ENCODE results near the gene ZNF300. TPM values are rescaled to one million over a fixed set of nuclear protein-coding genes. Genes with fewer than 3 reads are reported as not detected.
A peak's percentile ranks its signal among the peaks of the same experiment; 100 is the strongest.
"Not testable (repeated sequence)": the region's sequence is repeated elsewhere in the genome, so short reads cannot be mapped to it uniquely, and the experiment has no call there.

ZNF300 gene
- total RNA-seq, 4 donors from 2014 or later = 1.7 to 3.1 (median 2.4) TPM

GRCh38 chr5:150853561-150853960 is 51.2 kb downstream of the ZNF300 start:
- no peaks in the 10 kb centered on the region for H3K4me1 ChIP-seq
- no peak for DNase-seq (ENCODE audit: extremely low spot score)
- no peaks in the 10 kb centered on the region for H3K9me3 ChIP-seq
- H3K4me3 ChIP-seq = no peak overlapping the region
- TF ChIP-seq EP300 (IDR thresholded peaks at IDR 0.05) = no peak
- no peak for TF ChIP-seq CTCF (IDR thresholded peaks at IDR 0.05)
- no peak for TF ChIP-seq POLR2A (IDR thresholded peaks at IDR 0.05; ENCODE audit: low read depth)
- no peak for TF ChIP-seq POLR2AphosphoS5 (IDR thresholded peaks at IDR 0.05)
- H3K27ac ChIP-seq (replicated peaks in 1 of 4) = no peak overlapping the region
- no peaks in the 10 kb centered on the region for H3K27me3 ChIP-seq
- 87% methylated on average over 2 of the region's 2 CpGs for WGBS
- H3K36me3 ChIP-seq = no peaks in the 10 kb centered on the region
- intact Hi-C loops (cut with DNase I) = no loop called here

GRCh38 chr5:150851039-150851438 is 53.7 kb downstream of the ZNF300 start:
- WGBS = 67% methylated on average over 3 of the region's 3 CpGs
- intact Hi-C loops (cut with DNase I) = no loop called here
- Histone ChIP-seq H3K4me3 (no peak overlapping the region), H3K27me3 (no peaks in the 10 kb centered on the region), H3K4me1 (peaks cover 0 to 6% (median 4%) of the 10 kb centered on the region in 4 donors), H3K36me3 (no peaks in the 10 kb centered on the region), H3K27ac (replicated peaks in 1 of 4) (no peak overlapping the region), H3K9me3 (no peaks in the 10 kb centered on the region)
- no peak for TF ChIP-seq EP300 (IDR thresholded peaks at IDR 0.05)
- TF ChIP-seq POLR2A (IDR thresholded peaks at IDR 0.05; ENCODE audit: low read depth) = no peak
- no peak for TF ChIP-seq CTCF (IDR thresholded peaks at IDR 0.05)
- no peak for TF ChIP-seq POLR2AphosphoS5 (IDR thresholded peaks at IDR 0.05)
- DNase-seq (ENCODE audit: extremely low spot score) = no peak

- no peak for DNase-seq (ENCODE audit: extremely low spot score)
- H3K27me3 ChIP-seq = no peaks in the 10 kb centered on the region
- no peak overlapping the region for H3K4me3 ChIP-seq
- H3K4me1 ChIP-seq = peaks cover 0 to 6% (median 4%) of the 10 kb centered on the region in 4 donors
- no peaks in the 10 kb centered on the region for H3K36me3 ChIP-seq
- intact Hi-C loops (cut with DNase I) = loop anchor here (10.0 kb wide), 1 partner anchor 143 kb away; the partner anchor contains the start of gene RBM22
- WGBS = 79% methylated on average over 4 of the region's 4 CpGs
- no peak overlapping the region for H3K27ac ChIP-seq (replicated peaks in 1 of 4)
- TF ChIP-seq EP300 (IDR thresholded peaks at IDR 0.05) (no peak), POLR2A (IDR thresholded peaks at IDR 0.05; ENCODE audit: low read depth) (no peak), CTCF (IDR thresholded peaks at IDR 0.05) (no peak), POLR2AphosphoS5 (IDR thresholded peaks at IDR 0.05) (no peak)
- no peaks in the 10 kb centered on the region for H3K9me3 ChIP-seq
These were observed 56.5 kb downstream of the ZNF300 start for GRCh38 chr5:150848271-150848670.

GRCh38 chr5:150847334-150847695 is 57.5 kb downstream of the ZNF300 start:
- peaks cover 0 to 6% (median 4%) of the 10 kb centered on the region in 4 donors for H3K4me1 ChIP-seq
- WGBS = 42% methylated on average over 5 of the region's 5 CpGs
- no peak for TF ChIP-seq POLR2A (IDR thresholded peaks at IDR 0.05; ENCODE audit: low read depth)
- no peak for TF ChIP-seq EP300 (IDR thresholded peaks at IDR 0.05)
- TF ChIP-seq POLR2AphosphoS5 (IDR thresholded peaks at IDR 0.05) = no peak
- H3K27ac ChIP-seq (replicated peaks in 1 of 4) = no peak overlapping the region
- H3K27me3 ChIP-seq = no peaks in the 10 kb centered on the region
- intact Hi-C loops (cut with DNase I) = loop anchor here (2.0 to 10.0 kb wide), 3 partner anchors 47 to 287 kb away; partner anchors contain the start of gene RBM22
- no peaks in the 10 kb centered on the region for H3K9me3 ChIP-seq
- no peak for DNase-seq (ENCODE audit: extremely low spot score)
- H3K4me3 ChIP-seq = no peak overlapping the region
- no peaks in the 10 kb centered on the region for H3K36me3 ChIP-seq

GRCh38 chr5:150846654-150847333 is 58.0 kb downstream of the ZNF300 start:
- Histone ChIP-seq H3K9me3 (no peaks in the 10 kb centered on the region), H3K27me3 (no peaks in the 10 kb centered on the region), H3K4me3 (no peak overlapping the region), H3K4me1 (peaks cover 0 to 6% (median 4%) of the 10 kb centered on the region in 4 donors), H3K27ac (replicated peaks in 1 of 4) (no peak overlapping the region), H3K36me3 (no peaks in the 10 kb centered on the region)
- WGBS = 58% methylated on average over 21 of the region's 22 CpGs
- intact Hi-C loops (cut with DNase I) = loop anchor here (2.0 to 10.0 kb wide), 3 partner anchors 46 to 286 kb away; partner anchors contain the start of gene RBM22
- TF ChIP-seq CTCF (IDR thresholded peaks at IDR 0.05) = peak; percentile 63 to 78 (median 65)
- no peak for TF ChIP-seq POLR2A (IDR thresholded peaks at IDR 0.05; ENCODE audit: low read depth)
- TF ChIP-seq POLR2AphosphoS5 (IDR thresholded peaks at IDR 0.05) = peak in 1 of 2 donors; percentile 46
- no peak for DNase-seq (ENCODE audit: extremely low spot score)

GRCh38 chr5:150846308-150846653 is 58.5 kb downstream of the ZNF300 start, which contains the start of gene IRGM:
IRGM (plus strand) TSS chr5:150846521; CDS start chr5:150848124, 1,603 bp downstream.
- H3K4me3 ChIP-seq; DNase-seq (ENCODE audit: extremely low spot score); H3K9me3 ChIP-seq; H3K27ac ChIP-seq (replicated peaks in 1 of 4); H3K4me1 ChIP-seq; H3K27me3 ChIP-seq; H3K36me3 ChIP-seq: not testable (repeated sequence)
- WGBS = 73% methylated on average over 2 of the region's 3 CpGs
- intact Hi-C loops (cut with DNase I) = loop anchor here (2.0 to 10.0 kb wide), 3 partner anchors 45 to 285 kb away; partner anchors contain the start of gene RBM22

GRCh38 chr5:150845185-150845859 is 59.5 kb downstream of the ZNF300 start:
- not testable (repeated sequence) for H3K9me3 ChIP-seq; H3K27ac ChIP-seq (replicated peaks in 1 of 4); H3K27me3 ChIP-seq; H3K4me1 ChIP-seq; H3K4me3 ChIP-seq; H3K36me3 ChIP-seq; DNase-seq (ENCODE audit: extremely low spot score)
- intact Hi-C loops (cut with DNase I) = loop anchor here (10.0 kb wide), 1 partner anchor 141 kb away; the partner anchor contains the start of gene RBM22
- 94% methylated on average over 15 of the region's 32 CpGs for WGBS
